GM12878 (cell line): ENCODE data around the gene USP28.

Experiments used
- CTCF ChIP-seq, 3 experiments: IDR thresholded peaks in 2 of 3; conservative IDR thresholded peaks in 1 of 3; 2 replicates each; pipeline ENCODE4 v1.5.1; 2011; ENCODE audit warnings: low read depth in 3 of 3, low read length in 3 of 3, mild to moderate bottlenecking in 3 of 3, control low read depth in 2 of 3, moderate library complexity in 2 of 3, inconsistent platforms in 1 of 3, mixed read lengths in 1 of 3; ENCODE audit not compliant: control insufficient read depth in 2 of 3, insufficient read depth in 1 of 3; ENCODE audit errors: extremely low read depth in 1 of 3
- FOS ChIP-seq: IDR thresholded peaks from 3 replicates; pipeline ENCODE4 v1.6.1; 2011; ENCODE audit warnings: borderline replicate concordance; ENCODE audit not compliant: insufficient read length; ENCODE audit errors: extremely low read depth
- MXI1 ChIP-seq: fragments of 150-350 bp; IDR thresholded peaks from 2 replicates; pipeline ENCODE4 v1.6.1; 2011; ENCODE audit warnings: low read depth, mild to moderate bottlenecking, inconsistent platforms, low read length, improper control_type of control experiment
- POLR2A ChIP-seq: IDR thresholded peaks from 2 replicates; pipeline ENCODE4 v1.6.1; 2011; ENCODE audit warnings: low read depth, mild to moderate bottlenecking, low read length
- RAD21 ChIP-seq: IDR thresholded peaks from 2 replicates; pipeline ENCODE4 v1.6.1; 2011; ENCODE audit warnings: mild to moderate bottlenecking, low read depth, low read length, moderate library complexity; ENCODE audit not compliant: insufficient read depth
- SIN3A ChIP-seq: IDR thresholded peaks from 2 replicates; pipeline ENCODE4 v1.6.1; 2012; ENCODE audit warnings: low read depth, low read length, improper control_type of control experiment
- SMC3 ChIP-seq: IDR thresholded peaks from 2 replicates; pipeline ENCODE4 v1.6.1; 2011; ENCODE audit warnings: low read length, improper control_type of control experiment, borderline replicate concordance
- SPI1 ChIP-seq: IDR thresholded peaks from 2 replicates; pipeline ENCODE4 v1.6.1; 2011; ENCODE audit warnings: low read depth, mild to moderate bottlenecking, low read length, moderate library complexity, borderline replicate concordance; ENCODE audit not compliant: insufficient read depth
- TCF3 ChIP-seq: IDR thresholded peaks from 2 replicates; pipeline ENCODE4 v1.6.1; 2012; ENCODE audit warnings: low read depth, mild to moderate bottlenecking, low read length, borderline replicate concordance; ENCODE audit not compliant: insufficient read depth
- USF2 ChIP-seq: IDR thresholded peaks from 2 replicates; pipeline ENCODE4 v1.6.1; 2011; ENCODE audit warnings: low read depth, low read length, improper control_type of control experiment, borderline replicate concordance

- TF ChIP-seq CTCF (IDR thresholded peaks at IDR 0.05 in 2 of 3, conservative IDR thresholded peaks at IDR 0.05 in 1 of 3; ENCODE audit: control insufficient read depth in 2 of 3, extremely low read depth in 1 of 3, insufficient read depth in 1 of 3, low read depth in 3 of 3, low read length in 3 of 3) (no peak), USF2 (no peak), RAD21 (no peak), POLR2A (no peak), FOS (no peak), TCF3 (no peak), SPI1 (no peak), SMC3 (no peak), MXI1 (no peak), SIN3A (no peak)
These were observed 34.3 kb downstream of the USP28 start for GRCh38 chr11:113840932-113841664.
